ACC112 (cell line): ENCODE data around the gene LBH.
"Not testable (repeated sequence)": the region's sequence is repeated elsewhere in the genome, so short reads cannot be mapped to it uniquely, and the experiment has no call there.

ENCODE experiments used
- H2AFZ ChIP-seq: fragments of 200-600 bp; sonication (generic); one replicate; pipeline ENCODE4 v1.6.0; 2017; ENCODE audit warnings: antibody characterized with exemption, low read length; ENCODE audit not compliant: unreplicated experiment
- H3K27ac ChIP-seq: fragments of 200-600 bp; sonication (generic); 2 replicates; pipeline ENCODE4 v1.5.1; 2014; ENCODE audit warnings: low read depth, mild to moderate bottlenecking, antibody characterized with exemption, low read length, moderate library complexity
- H3K27me3 ChIP-seq: fragments of 200-600 bp; sonication (generic); 2 replicates; pipeline ENCODE4 v1.6.1; 2014; ENCODE audit warnings: mild to moderate bottlenecking, antibody characterized with exemption, low read length, moderate library complexity, mixed read lengths; ENCODE audit not compliant: insufficient read depth
- H3K36me3 ChIP-seq: fragments of 200-600 bp; sonication (generic); 2 replicates; pipeline ENCODE4 v1.6.1; 2016; ENCODE audit warnings: mild to moderate bottlenecking, antibody characterized with exemption, low read length, moderate library complexity, mixed read lengths; ENCODE audit not compliant: insufficient read depth
- H3K4me1 ChIP-seq: fragments of 200-600 bp; sonication (generic); one replicate; pipeline ENCODE4 v1.6.1; 2016; ENCODE audit warnings: low read length, mixed read lengths; ENCODE audit not compliant: insufficient read depth, unreplicated experiment, control insufficient read depth
- H3K4me3 ChIP-seq: fragments of 200-600 bp; sonication (generic); 2 replicates; pipeline ENCODE4 v1.5.1; 2014; ENCODE audit warnings: mild to moderate bottlenecking, low read depth, low read length
- H3K79me2 ChIP-seq: fragments of 200-600 bp; sonication (generic); one replicate; pipeline ENCODE4 v1.6.0; 2016; ENCODE audit warnings: low read length; ENCODE audit not compliant: control insufficient read depth, unreplicated experiment, insufficient read depth

The LBH gene

DNA sequence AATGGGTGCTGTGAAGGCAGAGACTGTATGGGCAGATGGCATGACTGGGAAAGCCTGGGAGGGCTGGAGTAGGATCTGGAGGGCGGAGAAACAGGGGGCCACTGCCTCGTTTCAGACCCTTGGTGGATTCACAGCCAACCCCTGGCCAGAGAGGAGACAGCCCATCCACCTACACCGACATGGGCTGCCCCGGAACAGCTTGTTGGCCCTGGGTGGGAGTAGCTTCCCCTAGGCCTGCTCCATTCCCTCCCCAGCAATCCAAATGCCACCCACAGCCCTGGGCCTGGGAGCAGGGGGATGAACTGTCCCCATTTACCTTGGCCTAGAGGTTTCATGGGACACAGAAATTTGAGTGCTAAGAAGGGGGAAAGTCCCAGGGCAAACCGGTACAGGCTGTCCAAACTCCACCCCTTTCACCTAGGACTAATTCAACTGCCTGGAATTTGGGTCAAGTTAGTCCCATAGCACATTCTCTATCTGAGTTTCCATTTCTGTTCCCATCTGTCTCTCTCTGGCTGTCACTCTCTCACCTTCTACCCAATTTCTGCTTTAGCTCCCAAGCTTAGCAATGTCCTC lies 37.0 kb downstream of the LBH start:
- Histone ChIP-seq H3K27ac (no peak overlapping the region), H3K27me3 (no peaks in the 10 kb centered on the region), H2AFZ (no peak overlapping the region), H3K79me2 (no peaks in the 10 kb centered on the region), H3K36me3 (no peaks in the 10 kb centered on the region), H3K4me1 (peaks cover 20% of the 10 kb centered on the region), H3K4me3 (no peak overlapping the region)

DNA sequence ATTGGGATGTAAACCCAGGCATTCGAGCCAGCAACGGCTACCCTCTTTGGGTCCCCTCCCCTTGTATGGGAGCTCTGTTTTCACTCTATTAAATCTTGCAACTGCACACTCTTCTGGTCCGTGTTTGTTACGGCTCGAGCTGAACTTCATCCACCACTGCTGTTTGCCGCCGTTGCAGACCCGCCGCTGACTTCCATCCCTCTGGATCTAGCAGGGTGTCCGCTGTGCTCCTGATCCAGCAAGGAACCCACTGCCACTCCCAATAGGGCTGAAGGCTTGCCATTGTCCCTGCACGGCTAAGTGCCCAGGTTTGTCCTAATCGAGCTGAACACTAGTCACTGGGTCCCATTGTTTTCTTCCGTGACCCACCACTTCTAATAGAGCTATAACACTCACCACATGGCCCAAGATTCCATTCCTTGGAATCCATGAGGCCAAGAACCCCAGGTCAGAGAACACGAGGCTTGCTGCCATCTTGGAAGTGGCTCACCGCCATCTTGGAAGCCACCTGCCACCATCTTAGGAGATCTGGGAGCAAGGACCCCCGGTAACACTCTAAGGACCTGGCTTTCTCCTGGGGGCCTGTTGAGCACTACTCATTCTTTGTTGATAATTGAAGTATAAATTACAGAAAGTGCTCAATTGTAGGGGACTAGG lies 37.9 kb downstream of the LBH start:
- not testable (repeated sequence) for H3K4me3 ChIP-seq, H3K27me3 ChIP-seq, H3K36me3 ChIP-seq, H3K79me2 ChIP-seq, H3K27ac ChIP-seq, H2AFZ ChIP-seq
- peaks cover 27% of the 10 kb centered on the region for H3K4me1 ChIP-seq

GRCh38 chr2:30269771-30270145 lies 38.4 kb downstream of the LBH start:
- Histone ChIP-seq H3K4me3 (no peak overlapping the region), H3K27me3 (no peaks in the 10 kb centered on the region), H3K36me3 (no peaks in the 10 kb centered on the region), H3K79me2 (no peaks in the 10 kb centered on the region), H2AFZ (no peak overlapping the region), H3K4me1 (peaks cover 32% of the 10 kb centered on the region), H3K27ac (no peak overlapping the region)

DNA sequence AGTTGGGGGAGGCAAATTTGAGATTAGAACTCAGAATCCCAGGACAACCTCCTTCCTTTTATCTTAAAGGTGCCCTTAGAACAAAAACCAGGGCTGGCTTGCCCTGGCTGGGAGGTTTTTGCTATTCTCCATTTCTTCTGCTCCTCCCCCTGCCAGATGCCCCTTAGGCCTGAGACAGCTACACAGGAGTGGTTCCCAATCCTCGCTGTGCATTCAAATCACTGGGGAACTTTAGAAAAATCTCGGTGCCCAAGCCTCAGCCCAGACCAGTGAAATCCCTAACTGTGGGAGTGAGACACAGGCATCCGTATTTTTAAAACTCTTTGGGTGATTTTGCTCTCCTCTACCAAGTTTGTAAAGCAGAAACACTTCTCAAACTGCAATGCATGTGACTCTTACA lies 38.8 kb downstream of the LBH start:
- Histone ChIP-seq H3K36me3 (no peaks in the 10 kb centered on the region), H3K27me3 (no peaks in the 10 kb centered on the region), H3K79me2 (no peaks in the 10 kb centered on the region), H2AFZ (no peak overlapping the region), H3K27ac (no peak overlapping the region), H3K4me3 (no peak overlapping the region), H3K4me1 (peaks cover 36% of the 10 kb centered on the region)

DNA sequence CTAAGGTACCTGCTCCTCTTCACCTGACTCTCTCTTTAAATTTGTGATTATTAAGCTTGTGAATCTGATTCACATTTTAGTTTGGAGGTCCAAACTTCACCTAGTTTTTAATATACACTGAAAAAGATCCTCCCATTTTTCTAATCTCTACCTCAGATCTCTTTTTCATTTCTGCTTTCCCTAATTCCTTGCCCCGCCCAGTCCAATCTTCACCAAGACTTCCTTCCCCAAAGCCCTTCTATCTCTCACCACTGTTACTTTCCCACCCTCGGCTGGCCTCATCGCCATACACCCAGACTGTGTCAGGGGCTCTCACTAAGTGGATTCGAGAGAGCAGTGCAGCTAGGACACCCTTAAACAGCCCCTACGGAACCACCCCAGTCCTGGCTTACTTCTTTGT lies 40.0 kb downstream of the LBH start:
- Histone ChIP-seq H3K79me2 (no peaks in the 10 kb centered on the region), H3K27ac (no peak overlapping the region), H3K27me3 (no peaks in the 10 kb centered on the region), H2AFZ (no peak overlapping the region), H3K4me3 (no peak overlapping the region), H3K36me3 (no peaks in the 10 kb centered on the region), H3K4me1 (peaks cover 30% of the 10 kb centered on the region)

DNA sequence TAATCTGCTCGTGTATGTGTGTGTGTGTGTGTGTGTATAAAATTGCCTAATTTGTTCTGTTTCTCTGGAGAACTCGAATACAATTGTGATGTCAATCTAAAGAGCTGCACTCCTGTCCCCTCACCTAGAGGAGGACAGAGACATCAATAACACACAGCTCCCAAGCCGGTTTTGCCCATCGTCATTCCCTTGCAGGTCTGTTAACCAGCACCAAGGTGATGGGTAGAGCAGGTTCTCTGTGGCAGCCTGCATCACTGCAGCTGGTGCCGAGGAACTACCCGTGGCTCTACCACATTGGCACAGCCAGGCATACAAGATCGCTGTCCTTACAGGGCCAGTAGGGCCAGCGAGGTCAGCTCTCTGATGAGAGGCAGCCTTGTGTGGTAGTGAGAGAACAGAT lies 41.0 kb downstream of the LBH start:
- no peak overlapping the region for H3K4me3 ChIP-seq
- H3K27me3 ChIP-seq = no peaks in the 10 kb centered on the region
- H2AFZ ChIP-seq = no peak overlapping the region
- H3K27ac ChIP-seq = no peak overlapping the region
- H3K4me1 ChIP-seq = peaks cover 25% of the 10 kb centered on the region
- no peaks in the 10 kb centered on the region for H3K36me3 ChIP-seq
- H3K79me2 ChIP-seq = no peaks in the 10 kb centered on the region

- Histone ChIP-seq H3K27me3 (no peaks in the 10 kb centered on the region), H3K4me3 (no peak overlapping the region), H3K79me2 (no peaks in the 10 kb centered on the region), H3K4me1 (peaks cover 25% of the 10 kb centered on the region), H3K36me3 (no peaks in the 10 kb centered on the region), H3K27ac (no peak overlapping the region; the same call in 1 of the 2 replicates), H2AFZ (peak overlapping the region; percentile 5)
Observed at GRCh38 chr2:30272761-30273573, 41.6 kb downstream of the LBH start.

GRCh38 chr2:30273574-30273929 lies 42.2 kb downstream of the LBH start:
- Histone ChIP-seq H3K79me2 (no peaks in the 10 kb centered on the region), H3K4me3 (no peak overlapping the region), H3K4me1 (peaks cover 25% of the 10 kb centered on the region), H3K36me3 (no peaks in the 10 kb centered on the region), H2AFZ (peak overlapping the region; percentile 5), H3K27me3 (no peaks in the 10 kb centered on the region), H3K27ac (no peak overlapping the region; the same call in 1 of the 2 replicates)

- Histone ChIP-seq H3K4me1 (peaks cover 25% of the 10 kb centered on the region), H3K4me3 (peak overlapping the region; percentile 45; the same call in 1 of the 2 replicates), H3K36me3 (no peaks in the 10 kb centered on the region), H2AFZ (no peak overlapping the region), H3K79me2 (no peaks in the 10 kb centered on the region), H3K27me3 (no peaks in the 10 kb centered on the region), H3K27ac (peak overlapping the region; percentile 57)
Observed at GRCh38 chr2:30275256-30275655, 43.9 kb downstream of the LBH start.

GRCh38 chr2:30276455-30276911 lies 45.1 kb downstream of the LBH start:
- H3K4me1 ChIP-seq = peaks cover 25% of the 10 kb centered on the region
- no peak overlapping the region for H3K27ac ChIP-seq
- no peak overlapping the region for H2AFZ ChIP-seq

DNA sequence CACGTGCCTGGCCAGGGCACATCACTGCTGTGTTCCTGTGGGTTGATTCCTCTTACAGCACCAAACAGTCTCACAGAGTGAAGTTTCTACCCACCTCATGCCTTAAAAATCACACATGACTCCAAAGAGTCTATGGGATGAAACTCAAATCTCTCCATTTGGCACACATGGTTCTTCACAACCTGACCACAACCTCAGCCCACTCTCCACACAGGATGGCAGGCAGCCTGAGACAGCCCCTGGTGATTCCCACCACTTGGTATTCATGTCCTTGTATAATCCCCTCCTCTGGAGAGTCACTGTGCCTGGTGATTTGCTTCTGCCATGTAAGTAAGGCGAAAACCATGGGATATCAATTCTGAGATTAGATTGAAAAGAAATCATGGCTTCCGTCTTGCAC lies 46.2 kb downstream of the LBH start:
- no peak overlapping the region for H3K27ac ChIP-seq
- no peaks in the 10 kb centered on the region for H3K27me3 ChIP-seq
- no peaks in the 10 kb centered on the region for H3K79me2 ChIP-seq
- peaks cover 25% of the 10 kb centered on the region for H3K4me1 ChIP-seq
- H3K4me3 ChIP-seq = no peak overlapping the region
- no peaks in the 10 kb centered on the region for H3K36me3 ChIP-seq
- no peak overlapping the region for H2AFZ ChIP-seq

More at GRCh38 chr2:30276455-30276911, 45.1 kb downstream of the LBH start:
- Histone ChIP-seq H3K4me3 (no peak overlapping the region), H3K27me3 (no peaks in the 10 kb centered on the region), H3K79me2 (no peaks in the 10 kb centered on the region), H3K36me3 (no peaks in the 10 kb centered on the region)
